ENCODE results near the gene PTPRM. TPM values are rescaled to one million over a fixed set of nuclear protein-coding genes. Genes with fewer than 3 reads are reported as not detected.

PTPRM gene
- total RNA-seq, 1 experiment from 2014 or later: 6.2 TPM

GRCh38 chr18:7677424-7677823 lies 110.3 kb downstream of the PTPRM start:
- Histone ChIP-seq H3K9me3 (ENCODE audit: control insufficient read depth, low read depth, low read length) (no peaks in the 10 kb centered on the region), H3K4ac (ENCODE audit: low read depth, low read length) (no peak overlapping the region), H3K9ac (ENCODE audit: extremely low read depth, insufficient read length, low read length) (no peak overlapping the region), H4K8ac (replicated peaks; ENCODE audit: insufficient read length, low read depth, low read length) (no peak overlapping the region), H2BK12ac (ENCODE audit: insufficient read length, low read depth, low read length) (no peak overlapping the region), H2BK20ac (ENCODE audit: low read depth, low read length, poor library complexity, severe bottlenecking) (no peak overlapping the region), H3K79me2 (ENCODE audit: insufficient read depth, low read length) (no peaks in the 10 kb centered on the region), H3T11ph (ENCODE audit: low read length) (no peak overlapping the region), H3K18ac (ENCODE audit: insufficient read length, low read depth, low read length) (no peak overlapping the region), H2BK5ac (ENCODE audit: insufficient read length, low read length) (no peak overlapping the region), H3K27me3 (ENCODE audit: insufficient read depth, low read length) (no peaks in the 10 kb centered on the region), H4K91ac (ENCODE audit: insufficient read length, low read depth, low read length) (no peak overlapping the region), H3K4me1 (ENCODE audit: insufficient read depth, low read length) (no peaks in the 10 kb centered on the region), H4K20me1 (ENCODE audit: control insufficient read depth, insufficient read depth, insufficient read length) (no peaks in the 10 kb centered on the region), H2BK120ac (ENCODE audit: low read depth, low read length, poor library complexity, severe bottlenecking) (no peak overlapping the region), H2AFZ (ENCODE audit: low read length) (no peak overlapping the region), H2BK15ac (ENCODE audit: low read depth, low read length) (no peak overlapping the region), H4K5ac (ENCODE audit: insufficient read length, low read depth, low read length) (no peak overlapping the region), H3K56ac (ENCODE audit: insufficient read length, low read depth, low read length) (no peak overlapping the region), H3K27ac (ENCODE audit: insufficient read length, low read depth, low read length) (no peak overlapping the region), H2AK5ac (ENCODE audit: insufficient read length, low read length) (no peak overlapping the region), H3K23me2 (ENCODE audit: insufficient read length, low read depth, low read length, poor library complexity, severe bottlenecking) (no peaks in the 10 kb centered on the region), H3K79me1 (ENCODE audit: insufficient read depth, low read depth, low read length, poor library complexity, severe bottlenecking) (no peaks in the 10 kb centered on the region), H3K23ac (ENCODE audit: insufficient read length, low read depth, low read length) (no peak overlapping the region), H3K14ac (ENCODE audit: insufficient read depth, low read length) (no peak overlapping the region), H3K4me2 (ENCODE audit: insufficient read depth, insufficient read length, low read length) (no peak overlapping the region)
- Mint-ChIP-seq H3K4me3 (no peak overlapping the region), H3K4me1 (0 out of 4 replicates have a peak, but pooled peaks cover 0 to 1% of the 10 kb centered on the region in 2 experiments), H3K27ac (no peak overlapping the region; a peak in 2 of 7 replicates), H3K36me3 (ENCODE audit: insufficient read depth in 1 of 3, low read depth in 3 of 3) (no peaks in the 10 kb centered on the region), H3K27me3 (ENCODE audit: low read depth) (no peaks in the 10 kb centered on the region), H3K9me3 (no peaks in the 10 kb centered on the region)
- no CpG with 5 or more reads among the region's 4 CpGs for WGBS (ENCODE audit: extremely low coverage, insufficient read length, low lambda C conversion rate)
- TF ChIP-seq CTCF (conservative IDR thresholded peaks at IDR 0.05): no peak
- DNase-seq: no peak
